Measurements from ENCODE around the gene PKP3. TPM values are rescaled to one million over a fixed set of nuclear protein-coding genes. Genes with fewer than 3 reads are reported as not detected.

PKP3 gene
- total and polyA plus RNA-seq, 8 donors = 11.0 to 48.6 (median 13.9) TPM

DNA sequence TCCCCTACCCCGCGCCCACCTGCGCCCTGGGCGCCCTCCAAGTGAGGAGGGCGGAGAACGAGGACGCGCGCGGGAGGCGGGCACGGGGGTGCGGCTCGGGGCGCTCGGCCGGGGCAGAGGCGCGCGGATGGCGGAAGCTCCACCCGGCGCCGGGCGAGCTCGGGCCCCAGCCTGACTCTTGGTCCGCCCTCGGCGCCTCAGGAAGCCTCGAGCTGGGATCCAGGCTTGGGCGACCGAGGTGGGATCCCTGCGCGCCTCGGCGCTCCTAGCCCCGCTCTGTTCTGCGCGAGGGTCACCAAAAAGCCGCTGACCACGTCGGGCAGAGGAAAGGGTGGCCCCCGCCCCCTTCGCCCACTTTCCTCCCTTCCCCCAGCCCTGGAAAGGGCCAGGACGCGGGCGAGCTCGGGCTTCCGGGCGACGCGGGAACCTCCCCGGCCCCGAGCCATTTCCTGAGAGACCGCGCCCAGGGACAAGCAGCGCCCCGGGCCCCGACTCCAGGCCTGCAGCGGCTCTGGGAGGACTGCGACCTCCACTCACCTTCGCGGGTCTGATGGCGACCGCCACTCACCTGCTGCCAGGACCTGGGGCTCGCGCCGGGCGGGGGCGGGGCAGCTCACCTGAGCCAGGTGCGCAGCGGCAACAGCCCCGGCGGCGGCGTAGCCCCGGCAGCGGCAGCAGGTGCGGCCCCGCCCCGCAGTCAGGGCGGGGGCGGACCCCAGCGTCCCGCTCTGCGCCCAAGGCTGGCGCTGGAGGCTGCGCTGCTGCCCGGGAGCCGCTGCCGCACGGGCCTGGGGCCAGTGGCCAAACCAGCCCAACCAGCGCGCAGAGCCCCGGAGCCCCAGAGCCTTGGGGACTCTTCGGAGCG is 23.0 kb downstream of the PKP3 start:
- Histone ChIP-seq H3K36me3 (no peaks in the 10 kb centered on the region), H3K27ac (peak overlapping the region; percentile 83), H3K4me3 (peak overlapping the region; percentile 56 to 66), H3K4me1 (peaks cover 12 to 41% of the 10 kb centered on the region in 2 donors), H3K27me3 (peaks cover 0 to 34% of the 10 kb centered on the region in 2 donors), H3K9me3 (no peaks in the 10 kb centered on the region)
- TF ChIP-seq, protein P1, sequence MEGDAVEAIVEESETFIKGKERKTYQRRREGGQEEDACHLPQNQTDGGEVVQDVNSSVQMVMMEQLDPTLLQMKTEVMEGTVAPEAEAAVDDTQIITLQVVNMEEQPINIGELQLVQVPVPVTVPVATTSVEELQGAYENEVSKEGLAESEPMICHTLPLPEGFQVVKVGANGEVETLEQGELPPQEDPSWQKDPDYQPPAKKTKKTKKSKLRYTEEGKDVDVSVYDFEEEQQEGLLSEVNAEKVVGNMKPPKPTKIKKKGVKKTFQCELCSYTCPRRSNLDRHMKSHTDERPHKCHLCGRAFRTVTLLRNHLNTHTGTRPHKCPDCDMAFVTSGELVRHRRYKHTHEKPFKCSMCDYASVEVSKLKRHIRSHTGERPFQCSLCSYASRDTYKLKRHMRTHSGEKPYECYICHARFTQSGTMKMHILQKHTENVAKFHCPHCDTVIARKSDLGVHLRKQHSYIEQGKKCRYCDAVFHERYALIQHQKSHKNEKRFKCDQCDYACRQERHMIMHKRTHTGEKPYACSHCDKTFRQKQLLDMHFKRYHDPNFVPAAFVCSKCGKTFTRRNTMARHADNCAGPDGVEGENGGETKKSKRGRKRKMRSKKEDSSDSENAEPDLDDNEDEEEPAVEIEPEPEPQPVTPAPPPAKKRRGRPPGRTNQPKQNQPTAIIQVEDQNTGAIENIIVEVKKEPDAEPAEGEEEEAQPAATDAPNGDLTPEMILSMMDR (IDR thresholded peaks at IDR 0.05) = no peak
- peak; percentile 81 for ATAC-seq
- DNase-seq = peak in 2 of 4 donors; percentile 64 to 92
- intact Hi-C loops (cut with DNase I) = no loop called here

DNA sequence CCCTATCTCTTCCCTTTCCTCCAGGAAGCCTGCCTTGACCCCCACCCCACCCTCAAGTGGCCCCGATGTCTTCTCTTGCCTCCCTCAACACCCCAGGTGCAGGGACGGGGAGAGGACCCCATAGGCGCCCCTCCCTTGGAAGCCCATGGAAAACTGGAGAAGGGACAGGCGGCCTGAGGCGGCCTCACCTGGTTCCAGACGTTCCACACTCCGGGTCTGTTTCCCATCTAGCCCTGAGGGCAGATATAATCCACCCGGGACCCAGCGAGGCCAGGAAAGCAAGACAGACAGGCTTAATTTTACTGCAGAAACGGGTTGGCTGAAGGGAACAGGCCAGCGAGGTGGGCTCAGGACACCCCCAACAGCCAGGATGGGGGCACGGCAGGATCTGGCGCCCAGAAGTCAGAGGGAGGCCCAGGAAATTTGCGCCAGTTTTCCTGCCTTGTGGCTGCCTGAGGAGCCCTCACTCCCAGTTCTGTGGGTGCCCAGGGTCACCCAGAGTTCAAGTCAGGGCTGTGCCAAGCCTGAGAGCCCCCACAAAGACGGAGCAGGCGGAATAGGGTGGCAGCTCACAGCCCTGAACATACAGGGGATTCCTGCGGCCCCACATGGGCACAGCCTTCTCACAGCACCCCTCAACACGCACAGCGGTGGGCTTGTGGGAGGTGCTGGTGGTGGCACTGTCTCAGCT is 23.8 kb downstream of the PKP3 start:
- intact Hi-C loops (cut with DNase I) = no loop called here
- Histone ChIP-seq H3K27ac (peak overlapping the region; percentile 83), H3K4me3 (peak overlapping the region; percentile 56 to 66), H3K9me3 (no peaks in the 10 kb centered on the region), H3K27me3 (peaks cover 0 to 34% of the 10 kb centered on the region in 2 donors), H3K36me3 (no peaks in the 10 kb centered on the region), H3K4me1 (peaks cover 10 to 38% of the 10 kb centered on the region in 2 donors)
- ATAC-seq (no peak), DNase-seq (peak in 1 of 4 donors; percentile 45)
- TF ChIP-seq, protein P1 (IDR thresholded peaks at IDR 0.05) = no peak

DNA sequence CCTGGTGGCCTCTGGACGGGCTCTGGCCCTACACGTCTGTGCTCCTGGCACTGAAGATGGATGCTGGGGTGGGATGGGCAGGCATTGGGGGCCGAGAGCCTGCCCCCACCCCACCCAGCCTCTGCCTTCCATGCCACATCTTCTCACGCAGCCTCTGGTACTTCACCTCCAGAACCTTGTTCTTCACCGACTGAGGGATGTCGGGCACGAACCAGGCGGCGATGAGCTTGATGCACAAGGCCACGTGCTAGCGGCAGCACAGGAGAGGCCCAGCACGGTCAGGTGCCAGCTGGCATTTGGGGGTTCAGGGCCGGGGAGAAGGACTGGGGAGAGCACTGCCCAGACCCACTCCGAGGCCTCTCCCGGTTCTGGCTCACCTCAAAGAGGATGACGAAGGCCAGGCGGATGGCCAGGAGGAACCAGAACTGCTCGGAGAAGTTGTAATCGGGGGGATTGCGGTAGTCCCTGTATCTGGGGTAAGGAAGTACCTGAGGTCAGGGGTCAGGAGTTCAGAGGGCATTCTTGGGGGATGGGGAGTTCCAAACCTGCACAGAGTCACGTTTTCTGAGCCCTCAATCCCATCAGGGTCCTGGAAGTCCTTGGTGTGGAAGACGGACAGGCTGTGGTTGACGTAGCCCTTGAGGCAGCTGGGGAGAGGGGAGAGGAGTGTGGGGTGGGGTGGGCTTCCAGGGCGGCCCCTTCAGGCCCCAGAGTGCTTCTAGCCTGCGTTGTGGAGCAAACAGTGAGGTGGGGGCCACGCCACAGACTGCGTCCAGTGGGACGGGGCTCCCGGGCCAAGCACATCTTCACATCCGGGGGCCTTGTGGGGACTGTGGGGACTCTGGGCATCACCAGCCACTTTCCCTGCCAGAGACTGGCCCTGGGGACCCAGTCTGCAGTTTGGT is 24.6 kb downstream of the PKP3 start:
- intact Hi-C loops (cut with DNase I) = no loop called here
- Histone ChIP-seq H3K4me3 (no peak overlapping the region), H3K27ac (no peak overlapping the region)

DNA sequence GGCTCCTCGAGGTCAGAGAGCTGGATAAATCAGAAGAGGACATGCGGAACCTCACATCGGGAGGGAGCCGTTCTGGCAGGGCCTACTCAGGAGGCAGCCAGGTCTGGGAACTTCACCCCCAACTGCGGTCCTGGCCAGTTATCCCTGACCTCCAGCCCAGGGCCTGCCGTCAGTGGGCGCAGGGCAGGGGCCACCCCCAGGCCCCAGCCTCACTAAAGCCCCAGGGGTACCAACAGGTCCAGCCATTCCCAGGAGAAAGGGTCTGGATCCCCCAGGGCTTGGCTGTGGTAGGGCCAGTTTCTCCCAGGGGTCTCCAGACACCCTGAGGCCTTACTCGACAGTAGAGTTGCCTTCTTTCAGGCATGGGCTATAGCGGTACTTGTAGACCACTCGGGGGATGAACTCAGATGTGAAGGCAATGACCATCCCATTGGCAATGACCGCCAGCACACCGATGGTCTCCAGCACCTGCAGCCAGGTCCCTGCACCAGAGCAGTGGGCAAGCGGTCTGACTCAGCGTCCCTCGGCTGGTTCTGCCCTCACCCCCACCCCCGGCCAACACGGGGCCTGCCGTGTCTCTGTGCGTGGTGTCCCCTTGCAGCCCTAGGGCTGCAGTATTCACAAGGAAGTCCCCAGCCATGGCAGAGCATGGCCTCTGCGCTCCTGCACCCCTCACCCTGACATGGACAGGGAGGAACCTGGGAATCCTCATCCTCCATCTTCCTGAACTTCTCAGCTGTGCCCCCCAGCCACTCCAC is 25.4 kb downstream of the PKP3 start:
- peaks cover 5 to 29% of the 10 kb centered on the region in 2 donors for H3K4me1 ChIP-seq
- no peaks in the 10 kb centered on the region for H3K36me3 ChIP-seq
- TF ChIP-seq, protein P1 (IDR thresholded peaks at IDR 0.05) = no peak
- H3K4me3 ChIP-seq = no peak overlapping the region
- no peaks in the 10 kb centered on the region for H3K9me3 ChIP-seq
- DNase-seq (peak in 1 of 4 donors; percentile 58), ATAC-seq (no peak)
- no peak overlapping the region for H3K27ac ChIP-seq
- H3K27me3 ChIP-seq = peaks cover 0 to 40% of the 10 kb centered on the region in 2 donors
- intact Hi-C loops (cut with DNase I) = no loop called here

More for the DNA sequence above, 24.6 kb downstream of the PKP3 start:
- TF ChIP-seq, protein P1 (IDR thresholded peaks at IDR 0.05) = no peak
- Histone ChIP-seq H3K27me3 (peaks cover 0 to 34% of the 10 kb centered on the region in 2 donors), H3K36me3 (no peaks in the 10 kb centered on the region), H3K4me1 (peaks cover 5 to 32% of the 10 kb centered on the region in 2 donors), H3K9me3 (no peaks in the 10 kb centered on the region)
- ATAC-seq (no peak), DNase-seq (peak in 1 of 4 donors; percentile 64)
